Osteoblast (primary cell): ENCODE measurements around the gene APLP2. TPM values are rescaled to one million over a fixed set of nuclear protein-coding genes. Genes with fewer than 3 reads are reported as not detected.
A peak's percentile ranks its signal among the peaks of the same experiment; 100 is the strongest.

Experiments used
- DNase-seq: peaks from one replicate; pipeline ENCODE4 v3.0.0; 2011; ENCODE audit warnings: low spot score, mixed read lengths; ENCODE audit not compliant: insufficient read length; ENCODE audit errors: missing footprints
- H2AFZ ChIP-seq: 2 replicates; pipeline ENCODE4 v1.6.0; 2011; ENCODE audit warnings: mild to moderate bottlenecking, low read length
- H3K27ac ChIP-seq: 2 replicates; pipeline ENCODE4 v1.5.1; 2011; ENCODE audit warnings: mild to moderate bottlenecking, low read depth, low read length, moderate library complexity
- H3K27me3 ChIP-seq: 2 replicates; pipeline ENCODE4 v1.6.0; 2012; ENCODE audit warnings: mild to moderate bottlenecking, control low read depth, inconsistent platforms, low read length, moderate library complexity; ENCODE audit not compliant: insufficient read depth
- H3K36me3 ChIP-seq: 2 replicates; pipeline ENCODE4 v1.5.1; 2011; ENCODE audit warnings: mild to moderate bottlenecking, low read length, control low read depth, moderate library complexity; ENCODE audit not compliant: insufficient read depth
- H3K4me1 ChIP-seq: 2 replicates; pipeline ENCODE4 v1.5.1; 2011; ENCODE audit warnings: mild to moderate bottlenecking, low read length, control low read depth, moderate library complexity; ENCODE audit not compliant: insufficient read depth
- H3K4me2 ChIP-seq: 2 replicates; pipeline ENCODE4 v1.6.0; 2011; ENCODE audit warnings: mild to moderate bottlenecking, low read length; ENCODE audit not compliant: insufficient read depth
- H3K4me3 ChIP-seq: fragments of 200-600 bp; sonication (generic); 3 replicates; pipeline ENCODE4 v1.5.1; 2012; ENCODE audit warnings: mild to moderate bottlenecking, low read length, inconsistent platforms; ENCODE audit not compliant: insufficient read depth
- H3K79me2 ChIP-seq: 2 replicates; pipeline ENCODE4 v1.6.0; 2012; ENCODE audit warnings: mild to moderate bottlenecking, low read length, control low read depth, inconsistent platforms; ENCODE audit not compliant: insufficient read depth
- H3K9me3 ChIP-seq: 2 replicates; pipeline ENCODE4 v1.5.1; 2011; ENCODE audit warnings: low read depth, low read length, control low read depth
- H4K20me1 ChIP-seq: 2 replicates; pipeline ENCODE4 v1.6.0; 2012; ENCODE audit warnings: mild to moderate bottlenecking, low read length, control low read depth; ENCODE audit not compliant: insufficient read depth
- total RNA-seq: library from RNA; depleted of rRNA; stranded (reverse); fragments of >200 nt; gene quantifications from 2 replicates; pipeline ENCODE4 v1.2.3, GENCODE V29; 2012
- TF ChIP-seq, protein P1 (sequence below): IDR thresholded peaks from 2 replicates; pipeline ENCODE4 v1.5.1; 2011; ENCODE audit warnings: mild to moderate bottlenecking, low read depth, low read length, moderate library complexity; ENCODE audit errors: extremely low read depth

APLP2 gene
- total RNA-seq, 1 donor: 331 TPM

DNA sequence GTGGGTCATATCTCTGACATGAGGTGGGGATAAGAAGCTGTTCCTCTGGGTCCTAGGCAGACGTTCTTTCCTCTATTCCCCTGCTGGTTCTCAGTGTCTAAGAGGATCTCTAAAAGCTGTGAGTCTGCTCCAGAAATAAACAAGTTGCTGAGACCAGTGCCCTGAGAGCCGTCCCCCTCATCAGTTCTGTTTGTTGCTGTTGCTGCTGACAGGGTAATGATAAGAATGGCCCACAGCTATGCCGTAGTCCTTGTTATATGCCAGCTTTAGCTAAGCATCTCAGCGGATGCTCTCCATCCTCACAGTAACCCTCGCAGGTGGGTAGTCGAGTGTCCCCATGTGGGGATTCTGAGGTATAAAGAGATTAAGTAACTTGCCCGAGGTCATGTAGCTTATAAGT is 66.4 kb downstream of the APLP2 start:
- Histone ChIP-seq H3K36me3 (peaks cover 57% of the 10 kb centered on the region), H3K4me1 (no peaks in the 10 kb centered on the region), H3K27me3 (no peaks in the 10 kb centered on the region), H3K4me2 (no peak overlapping the region), H3K4me3 (no peak overlapping the region), H3K79me2 (peaks cover 2% of the 10 kb centered on the region), H2AFZ (no peak overlapping the region), H4K20me1 (peaks cover 5% of the 10 kb centered on the region), H3K9me3 (no peaks in the 10 kb centered on the region), H3K27ac (no peak overlapping the region)
- DNase-seq: no peak
- TF ChIP-seq, protein P1, sequence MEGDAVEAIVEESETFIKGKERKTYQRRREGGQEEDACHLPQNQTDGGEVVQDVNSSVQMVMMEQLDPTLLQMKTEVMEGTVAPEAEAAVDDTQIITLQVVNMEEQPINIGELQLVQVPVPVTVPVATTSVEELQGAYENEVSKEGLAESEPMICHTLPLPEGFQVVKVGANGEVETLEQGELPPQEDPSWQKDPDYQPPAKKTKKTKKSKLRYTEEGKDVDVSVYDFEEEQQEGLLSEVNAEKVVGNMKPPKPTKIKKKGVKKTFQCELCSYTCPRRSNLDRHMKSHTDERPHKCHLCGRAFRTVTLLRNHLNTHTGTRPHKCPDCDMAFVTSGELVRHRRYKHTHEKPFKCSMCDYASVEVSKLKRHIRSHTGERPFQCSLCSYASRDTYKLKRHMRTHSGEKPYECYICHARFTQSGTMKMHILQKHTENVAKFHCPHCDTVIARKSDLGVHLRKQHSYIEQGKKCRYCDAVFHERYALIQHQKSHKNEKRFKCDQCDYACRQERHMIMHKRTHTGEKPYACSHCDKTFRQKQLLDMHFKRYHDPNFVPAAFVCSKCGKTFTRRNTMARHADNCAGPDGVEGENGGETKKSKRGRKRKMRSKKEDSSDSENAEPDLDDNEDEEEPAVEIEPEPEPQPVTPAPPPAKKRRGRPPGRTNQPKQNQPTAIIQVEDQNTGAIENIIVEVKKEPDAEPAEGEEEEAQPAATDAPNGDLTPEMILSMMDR: no peak

DNA sequence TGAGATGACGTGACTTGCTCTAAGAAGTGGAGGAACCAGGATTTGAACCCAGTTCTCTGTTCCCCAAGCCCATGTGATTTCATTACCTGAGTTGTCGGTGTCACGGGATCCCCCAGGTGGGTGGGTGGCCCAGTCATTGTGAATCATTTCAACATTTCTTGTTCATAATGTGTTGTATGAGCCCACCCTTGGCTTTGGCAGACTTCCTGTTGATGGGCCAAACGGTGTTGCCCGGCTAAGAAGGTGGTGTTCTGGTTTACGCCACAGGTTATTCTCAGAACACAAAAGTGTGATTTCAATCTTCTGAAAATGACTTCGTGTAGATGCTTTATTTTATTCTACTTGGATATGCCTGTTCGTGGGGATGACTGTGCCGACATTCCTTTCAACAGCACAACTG is 68.3 kb downstream of the APLP2 start:
- Histone ChIP-seq H3K79me2 (peaks cover 2% of the 10 kb centered on the region), H3K36me3 (peaks cover 61% of the 10 kb centered on the region), H3K4me3 (no peak overlapping the region), H3K27ac (no peak overlapping the region), H3K27me3 (no peaks in the 10 kb centered on the region), H2AFZ (no peak overlapping the region), H3K4me1 (no peaks in the 10 kb centered on the region), H4K20me1 (peaks cover 9% of the 10 kb centered on the region), H3K4me2 (no peak overlapping the region), H3K9me3 (no peaks in the 10 kb centered on the region)
- DNase-seq: no peak
- TF ChIP-seq, protein P1: no peak

DNA sequence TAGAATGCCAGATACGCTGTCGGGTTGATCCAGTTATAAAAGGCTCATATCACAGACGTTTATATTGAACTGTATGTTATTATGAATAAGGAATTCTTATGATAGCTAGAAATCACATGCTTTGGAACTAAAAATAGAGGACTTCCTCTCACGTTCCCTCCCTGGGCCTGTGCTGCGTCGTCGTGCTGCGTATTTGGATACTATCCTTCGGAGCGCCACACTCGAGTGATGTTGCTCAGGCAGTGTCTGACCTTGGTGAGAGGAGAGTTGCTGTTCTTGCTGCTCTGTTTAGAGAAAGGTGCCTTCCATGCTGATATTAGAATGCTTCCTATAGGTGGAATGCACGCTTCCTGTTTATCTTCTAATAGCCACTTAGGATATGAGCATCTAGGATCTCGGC is 69.7 kb downstream of the APLP2 start:
- Histone ChIP-seq H2AFZ (no peak overlapping the region), H3K36me3 (peaks cover 60% of the 10 kb centered on the region), H3K27ac (no peak overlapping the region), H3K4me3 (no peak overlapping the region), H3K4me2 (no peak overlapping the region), H3K9me3 (no peaks in the 10 kb centered on the region), H3K4me1 (no peaks in the 10 kb centered on the region), H3K79me2 (peaks cover 2% of the 10 kb centered on the region), H4K20me1 (peaks cover 5% of the 10 kb centered on the region), H3K27me3 (no peaks in the 10 kb centered on the region)
- TF ChIP-seq, protein P1: no peak
- DNase-seq: no peak

DNA sequence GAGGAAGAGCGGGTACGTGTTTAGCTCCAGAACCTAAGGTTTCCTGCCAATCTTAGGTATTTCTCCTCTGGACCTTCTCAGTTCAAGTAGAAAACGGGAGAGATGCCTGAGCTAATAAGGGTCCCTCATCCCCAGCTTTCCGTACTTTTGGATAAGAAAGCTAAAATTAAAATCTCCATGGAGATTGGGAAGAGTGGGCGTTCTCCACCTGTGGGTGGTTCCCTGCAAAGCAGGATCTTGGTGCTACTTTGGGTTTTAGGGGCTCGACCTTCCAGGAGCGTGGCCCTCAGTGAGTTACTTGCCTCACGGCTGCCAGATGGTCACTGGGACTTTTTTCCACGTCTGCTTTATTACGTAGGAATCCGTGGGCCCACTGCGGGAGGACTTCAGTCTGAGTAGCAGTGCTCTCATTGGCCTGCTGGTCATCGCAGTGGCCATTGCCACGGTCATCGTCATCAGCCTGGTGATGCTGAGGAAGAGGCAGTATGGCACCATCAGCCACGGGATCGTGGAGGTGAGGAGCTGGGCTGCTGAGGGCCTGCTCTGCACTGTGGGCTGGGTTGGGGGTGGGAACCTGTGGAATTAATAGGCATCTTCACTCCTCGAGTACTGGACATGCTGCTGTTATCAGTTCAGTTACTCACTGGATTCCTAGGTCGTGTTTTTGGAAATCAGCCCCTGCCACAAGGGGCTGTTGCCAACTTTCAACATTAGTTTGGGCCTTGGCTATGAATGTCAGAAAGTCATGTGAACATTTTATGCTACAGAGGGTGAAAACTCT is 72.1 kb downstream of the APLP2 start:
- Histone ChIP-seq H3K36me3 (peaks cover 54% of the 10 kb centered on the region), H3K27me3 (no peaks in the 10 kb centered on the region), H3K4me2 (no peak overlapping the region), H2AFZ (no peak overlapping the region), H3K79me2 (peaks cover 2% of the 10 kb centered on the region), H3K4me3 (no peak overlapping the region), H4K20me1 (peaks cover 5% of the 10 kb centered on the region), H3K27ac (no peak overlapping the region), H3K9me3 (no peaks in the 10 kb centered on the region), H3K4me1 (no peaks in the 10 kb centered on the region)
- TF ChIP-seq, protein P1: no peak
- DNase-seq: peak; percentile 66
